ENCODE results near the gene TUT1.
"Not testable (repeated sequence)": the region's sequence is repeated elsewhere in the genome, so short reads cannot be mapped to it uniquely, and the experiment has no call there.

TUT1 gene

DNA sequence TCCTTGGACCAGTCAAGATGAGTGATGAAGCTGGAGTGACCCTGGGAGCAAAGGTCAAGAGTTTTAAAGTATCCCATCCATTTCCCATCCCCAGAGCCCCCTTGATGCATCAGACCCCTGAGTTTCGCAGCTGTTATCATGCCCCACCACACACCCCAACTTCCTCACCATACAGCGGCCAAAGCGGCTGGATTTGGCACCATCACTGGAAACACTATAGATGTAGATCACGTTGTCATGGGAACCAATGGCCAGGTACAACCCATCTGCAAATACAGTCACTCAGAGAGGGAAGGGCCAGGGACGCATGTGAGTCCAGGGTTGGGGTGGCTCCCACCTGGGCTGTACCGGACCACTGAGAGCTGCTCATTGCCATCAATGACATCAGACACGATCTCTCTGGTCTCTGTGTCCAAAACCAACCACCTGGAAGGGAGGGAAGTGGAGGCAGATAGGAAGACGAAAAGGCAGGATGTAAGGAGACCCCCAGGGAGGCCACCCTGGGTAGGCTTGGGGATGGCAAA is 12.5 kb upstream of the TUT1 start:
- DNase-seq: no peak

DNA sequence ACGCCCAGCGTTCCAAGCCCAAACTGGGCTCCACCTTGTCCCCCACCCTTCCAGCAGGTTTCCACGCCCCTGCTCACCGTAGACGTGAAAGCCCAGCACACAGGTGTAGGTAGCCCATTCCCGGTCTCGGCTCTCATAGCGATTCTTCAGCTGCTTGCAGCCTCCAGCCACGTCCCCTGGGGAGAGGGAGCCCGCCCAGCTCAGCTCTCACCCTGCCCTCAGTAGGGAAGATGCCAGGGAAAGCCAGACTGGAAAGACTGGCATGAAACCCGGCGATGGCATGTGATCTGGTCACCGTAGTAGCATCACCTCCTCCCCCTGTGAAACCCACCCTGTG is 11.7 kb upstream of the TUT1 start:
- no peak for DNase-seq

DNA sequence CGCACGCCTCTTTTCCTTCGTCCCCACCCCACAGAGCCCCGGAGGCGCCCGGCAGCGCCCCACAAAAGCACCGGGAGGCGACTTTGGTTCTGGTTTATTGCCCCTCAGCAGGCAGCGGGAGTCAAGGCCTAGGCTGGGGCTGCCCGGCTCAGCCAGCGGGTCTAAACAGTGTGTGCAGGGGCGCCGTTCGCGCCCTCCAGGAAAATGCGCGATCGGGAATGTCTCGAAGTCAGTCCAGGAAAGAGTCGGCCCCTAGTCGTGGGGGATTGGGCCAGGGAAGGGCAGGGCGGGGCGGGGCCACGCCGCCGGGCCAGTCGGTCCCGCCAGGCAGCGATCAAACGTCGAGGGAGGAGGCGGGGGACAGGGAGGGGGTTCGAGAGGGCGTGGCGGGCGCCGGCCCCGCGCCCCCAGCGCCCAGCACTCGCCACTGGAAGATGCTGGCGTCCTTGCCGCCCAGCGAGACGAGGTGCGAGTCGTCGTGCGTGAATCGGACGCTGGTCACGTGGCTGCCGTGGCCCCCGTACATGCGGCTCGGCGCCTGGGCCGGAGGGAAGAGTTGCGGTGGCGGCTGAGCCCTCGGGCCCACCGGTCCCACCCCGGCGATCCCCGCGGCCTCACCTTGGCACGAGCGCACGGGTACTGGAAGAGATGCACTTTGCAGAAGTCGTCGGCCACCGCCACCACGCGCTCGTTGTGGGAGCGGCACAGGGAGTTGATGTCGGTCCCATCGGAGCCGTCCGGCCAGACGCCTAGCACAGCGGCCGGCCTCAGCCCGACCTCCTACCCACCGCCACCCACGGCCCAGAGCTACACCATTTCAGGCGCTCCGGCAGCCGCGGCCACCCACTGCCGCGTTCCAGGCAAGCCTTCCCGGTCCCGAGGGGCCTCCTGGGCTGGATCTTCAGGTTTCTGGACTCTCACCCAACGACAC is 11.1 kb upstream of the TUT1 start:
- DNase-seq: peak; percentile 60

DNA sequence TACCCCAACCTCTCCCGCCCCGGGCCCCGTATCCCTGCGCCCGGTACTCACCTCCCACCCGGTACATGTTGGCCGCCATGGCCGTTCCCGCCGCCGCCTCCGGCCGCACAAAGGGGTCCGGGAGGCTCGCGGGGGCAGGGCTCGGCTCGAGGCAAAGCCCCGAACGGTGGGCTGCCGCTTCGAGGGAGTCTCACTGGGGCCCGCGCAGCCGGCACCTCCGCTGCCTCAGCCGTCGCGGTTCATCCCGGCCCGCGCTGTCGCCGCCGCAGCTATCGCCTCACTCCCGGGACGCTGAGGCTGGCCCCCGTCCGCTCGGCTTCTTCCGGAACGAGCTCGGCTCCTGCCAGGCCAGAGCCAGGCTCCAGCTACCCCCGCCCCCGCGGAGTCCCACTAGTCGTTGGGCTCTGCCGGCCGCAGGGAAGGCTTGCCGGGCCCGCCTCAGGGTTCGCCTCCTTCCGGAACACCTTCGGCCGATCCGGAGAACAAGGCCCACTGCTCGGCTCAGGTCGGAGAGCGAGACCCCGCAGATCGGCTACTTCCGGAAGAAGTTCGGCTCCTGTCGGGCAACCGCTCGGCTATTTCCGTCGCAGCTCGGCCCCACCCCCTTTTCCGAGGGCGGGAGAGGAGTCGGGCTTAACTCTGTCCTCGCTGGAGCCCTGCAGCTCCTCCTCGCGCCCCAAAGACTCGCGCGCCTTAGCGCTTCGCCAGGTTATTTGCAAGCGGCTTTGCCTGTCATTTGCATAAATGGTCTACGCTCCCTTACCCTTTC is 10.2 kb upstream of the TUT1 start, which contains the start of gene MTA2:
TSS of gene MTA2 (minus strand) at position 494 of the 769 bp plus-strand sequence. CDS start at position 79, 415 bp downstream.
- DNase-seq: peak; percentile 97

DNA sequence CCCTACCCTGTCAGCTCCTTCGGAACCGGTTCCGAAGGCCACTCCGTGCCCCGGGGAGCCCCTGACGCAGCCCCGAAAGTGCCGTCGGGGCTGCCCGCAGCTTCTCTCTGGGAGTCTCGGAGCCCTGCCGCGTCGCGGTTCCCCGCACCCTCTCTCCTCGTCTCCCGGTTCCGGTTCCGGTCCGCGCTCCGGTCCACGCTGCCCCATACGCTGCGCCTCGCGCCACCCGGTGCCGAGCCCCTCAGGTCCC is 9.7 kb upstream of the TUT1 start:
- no peak for DNase-seq

DNA sequence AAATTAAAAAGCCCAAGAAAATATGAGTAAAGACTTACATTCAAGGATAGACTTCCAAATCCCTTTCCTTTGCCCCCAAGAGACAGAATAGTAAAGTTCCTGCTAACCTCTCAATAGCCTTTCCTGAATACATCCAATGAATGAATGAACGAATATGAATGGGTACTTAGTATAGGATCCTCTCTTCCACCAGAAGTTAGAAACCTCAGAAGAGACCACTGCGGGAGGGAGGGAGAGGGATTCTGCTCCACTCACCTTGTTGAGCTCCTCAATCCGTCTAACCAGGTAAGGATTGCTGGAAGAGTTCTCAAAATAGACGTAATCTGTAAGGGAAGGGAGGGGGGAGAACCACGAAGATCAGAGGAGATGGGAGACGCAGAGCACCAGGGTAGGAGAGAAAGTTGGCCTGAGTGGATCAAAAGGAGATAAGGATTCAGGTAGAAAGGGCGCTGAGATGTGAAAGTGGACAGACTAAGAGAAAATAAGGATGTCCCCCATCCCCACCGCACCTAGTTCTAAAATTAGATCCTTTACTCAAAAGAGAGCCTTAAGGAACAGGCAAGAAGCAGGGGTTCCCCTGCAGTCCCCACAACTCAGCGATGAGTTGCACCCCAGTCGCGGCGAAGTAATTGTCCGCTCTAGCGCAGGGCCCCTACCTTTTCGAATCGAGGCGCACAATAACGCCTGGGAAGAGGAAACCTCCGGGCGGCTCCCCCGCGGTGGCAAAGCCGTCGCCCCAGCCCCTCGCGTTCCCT is 9.2 kb upstream of the TUT1 start:
- DNase-seq: no peak

DNA sequence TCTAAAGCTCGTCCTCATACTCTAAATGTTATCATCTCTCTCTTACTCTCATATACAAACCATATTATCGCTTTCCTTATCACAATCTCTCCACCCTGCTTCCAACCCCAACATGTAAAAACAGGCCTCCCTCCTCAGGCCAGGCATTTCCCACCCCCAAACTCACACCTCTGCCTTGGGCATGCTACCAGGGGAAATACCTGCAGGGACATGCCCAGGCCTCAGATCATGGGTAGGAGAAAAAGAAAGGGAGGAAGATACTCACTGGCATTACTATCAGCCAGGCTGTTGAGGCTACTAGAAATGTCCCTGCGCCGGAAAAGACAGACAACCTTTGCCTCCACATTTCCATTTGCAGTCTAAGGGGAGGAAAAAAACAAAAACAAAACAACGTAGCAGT is 8.6 kb upstream of the TUT1 start:
- DNase-seq: no peak

DNA sequence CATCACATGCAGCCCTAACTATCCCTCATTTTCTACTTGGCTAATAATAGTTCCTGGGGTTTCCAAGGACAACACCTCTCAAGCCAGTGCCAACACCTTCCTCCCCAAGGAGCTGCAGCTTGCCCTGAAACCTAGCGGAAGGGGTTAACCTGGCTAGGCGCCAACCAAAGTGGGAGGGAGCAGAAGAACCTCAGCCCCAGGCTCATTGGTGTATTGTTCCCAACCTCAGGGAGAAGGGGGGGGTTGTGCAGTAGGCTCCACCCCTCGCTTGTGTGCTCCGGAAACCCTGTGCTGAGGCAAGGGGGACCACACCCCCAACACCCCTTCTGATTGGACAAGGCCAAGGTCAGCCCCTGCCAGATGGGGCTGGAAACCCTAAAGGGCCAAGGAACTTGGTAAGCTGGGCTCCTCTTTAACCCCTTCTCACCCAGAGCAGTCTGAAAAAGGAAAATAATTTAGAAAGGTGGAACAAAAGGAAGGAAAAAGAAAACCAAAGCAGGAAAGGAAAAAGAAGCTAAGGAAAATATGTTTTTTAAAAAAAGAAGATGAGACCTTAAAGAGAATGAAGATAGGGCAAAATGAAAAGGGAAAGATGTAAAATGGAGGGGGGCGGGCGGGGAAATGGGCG is 7.9 kb upstream of the TUT1 start:
- DNase-seq: peak; percentile 93

DNA sequence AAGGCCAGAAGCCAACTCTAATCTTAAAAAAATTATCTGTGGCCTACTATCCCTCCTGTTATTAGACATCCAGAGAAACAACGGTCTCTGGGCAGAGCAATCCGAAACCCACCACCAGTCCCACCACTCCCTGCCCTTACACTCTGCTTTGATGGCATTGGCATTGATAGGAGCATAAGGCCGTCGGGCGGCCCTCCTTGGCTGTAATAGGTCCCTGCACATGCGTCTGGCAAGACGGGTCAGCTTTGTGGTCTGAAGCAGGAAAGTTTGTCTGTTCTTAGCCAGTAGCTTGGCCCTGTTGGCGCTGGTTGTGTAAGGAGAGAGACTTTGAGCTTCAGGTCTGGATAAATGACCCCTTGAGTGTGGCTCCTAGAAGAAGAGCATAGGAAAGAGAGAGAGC is 3.8 kb upstream of the TUT1 start:
- DNase-seq: no peak

DNA sequence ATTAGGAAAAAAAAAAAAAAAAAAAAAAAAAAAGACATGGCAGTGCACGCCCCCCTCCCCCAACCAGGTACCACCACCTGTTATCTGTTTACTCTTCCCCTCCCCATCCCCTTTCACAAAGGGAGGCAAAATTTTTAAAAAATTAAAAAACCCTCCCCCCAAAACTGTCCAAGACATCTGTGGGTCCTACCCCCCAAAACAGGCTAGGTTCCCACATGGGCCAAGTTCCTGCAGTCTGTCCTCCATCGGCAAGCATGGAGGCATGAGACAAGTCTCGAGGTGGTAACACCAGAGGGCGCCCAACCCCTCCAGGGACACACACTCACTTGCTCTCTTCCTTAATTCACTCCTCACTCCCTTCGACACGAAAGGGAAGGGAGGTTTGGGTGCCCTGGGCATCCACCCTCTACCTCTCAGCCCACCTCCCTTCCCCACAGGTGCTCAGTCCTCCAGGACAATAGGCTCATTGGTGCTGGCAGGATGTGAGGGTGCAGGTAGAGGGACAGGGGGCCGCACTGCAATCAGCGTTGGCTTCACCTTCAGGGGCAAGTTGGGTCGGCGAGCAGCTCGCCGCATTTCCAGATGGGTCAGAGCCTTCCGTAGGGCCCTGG is 2.2 kb upstream of the TUT1 start:
- peak; percentile 39 for DNase-seq

DNA sequence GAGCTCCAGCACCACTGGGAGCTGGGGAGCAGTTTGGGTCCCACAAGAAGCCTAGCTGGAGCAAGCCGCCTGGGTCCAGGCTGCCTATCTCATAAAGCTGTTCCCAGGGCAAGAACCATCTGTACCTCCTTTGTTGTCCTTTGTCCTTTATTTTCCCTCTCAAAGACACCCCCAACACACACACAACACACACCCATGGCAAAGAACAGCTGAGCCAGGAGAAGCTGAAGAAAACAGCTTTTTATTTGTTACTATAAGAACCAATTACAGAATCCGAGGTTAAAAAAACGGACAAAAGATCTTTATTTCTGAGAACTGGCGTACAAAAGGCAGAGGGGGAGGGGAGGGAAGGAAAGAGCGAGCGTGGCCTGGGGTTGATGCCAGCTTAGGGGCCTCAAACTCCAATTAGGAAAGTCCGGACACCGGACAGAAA is 1.7 kb upstream of the TUT1 start:
- DNase-seq: no peak

DNA sequence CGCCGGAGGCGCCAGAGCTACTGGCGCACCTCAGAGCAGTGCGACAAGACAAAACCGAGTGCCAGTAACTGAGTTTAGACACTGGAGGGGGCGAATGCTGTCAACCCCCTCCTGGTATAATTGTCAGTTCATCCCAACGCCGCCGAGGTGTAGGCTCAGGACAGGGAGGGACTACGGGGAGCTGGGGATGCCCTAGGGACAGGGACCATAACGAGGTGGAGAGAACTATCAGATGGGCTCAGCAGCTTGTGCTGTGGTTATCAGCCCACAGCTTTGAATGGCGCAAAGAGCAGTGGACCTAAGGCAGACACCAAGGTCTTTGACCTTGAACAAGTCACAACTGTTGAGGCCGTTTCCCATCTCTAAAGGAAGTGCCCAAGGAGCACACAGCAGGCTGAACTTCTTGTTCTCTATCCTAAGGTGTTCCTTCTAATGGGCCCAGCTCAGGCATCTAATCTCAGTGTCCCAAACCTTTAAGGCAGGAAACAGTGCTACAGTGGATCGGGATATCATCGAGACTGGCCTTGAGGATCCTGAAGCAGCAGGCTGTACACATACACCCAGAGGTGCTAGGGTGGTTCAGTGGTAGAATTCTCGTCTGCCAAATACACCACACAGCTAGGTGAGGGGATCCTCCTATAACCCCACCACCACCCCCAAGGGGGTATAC is 958 bp upstream of the TUT1 start:
- DNase-seq: no peak

DNA sequence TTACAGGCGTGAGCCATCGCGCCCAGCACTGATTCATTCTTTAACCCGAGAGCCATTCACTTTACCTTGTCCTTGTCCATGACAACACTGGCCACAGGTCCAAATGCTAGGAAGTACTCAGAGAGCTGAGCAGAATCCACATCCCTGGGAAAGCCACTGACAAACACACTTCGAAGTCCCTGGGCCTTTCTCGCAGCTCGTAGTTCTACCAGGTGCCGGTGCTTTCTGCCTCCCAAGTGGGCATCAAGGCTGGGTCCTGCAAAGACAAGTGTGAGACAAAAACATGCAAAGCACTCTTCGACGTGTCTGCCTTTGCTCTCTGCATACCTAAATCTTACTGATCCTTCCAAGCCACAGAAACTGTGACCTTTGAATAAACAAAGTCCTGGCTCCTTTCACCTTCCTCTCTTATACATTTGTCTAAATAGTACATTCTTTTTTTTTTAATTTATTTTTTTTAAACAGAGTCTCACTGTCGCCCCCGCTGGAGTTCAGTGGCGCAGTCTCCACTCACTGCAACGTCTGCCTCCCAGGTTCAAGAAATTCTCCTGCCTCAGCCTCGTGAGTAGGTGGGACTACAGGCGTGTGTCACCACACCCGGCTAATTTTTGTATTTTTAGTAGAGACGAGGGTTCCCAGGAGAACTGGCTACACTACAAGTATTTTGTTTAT is 2.2 kb downstream of the TUT1 start:
- DNase-seq: no peak

DNA sequence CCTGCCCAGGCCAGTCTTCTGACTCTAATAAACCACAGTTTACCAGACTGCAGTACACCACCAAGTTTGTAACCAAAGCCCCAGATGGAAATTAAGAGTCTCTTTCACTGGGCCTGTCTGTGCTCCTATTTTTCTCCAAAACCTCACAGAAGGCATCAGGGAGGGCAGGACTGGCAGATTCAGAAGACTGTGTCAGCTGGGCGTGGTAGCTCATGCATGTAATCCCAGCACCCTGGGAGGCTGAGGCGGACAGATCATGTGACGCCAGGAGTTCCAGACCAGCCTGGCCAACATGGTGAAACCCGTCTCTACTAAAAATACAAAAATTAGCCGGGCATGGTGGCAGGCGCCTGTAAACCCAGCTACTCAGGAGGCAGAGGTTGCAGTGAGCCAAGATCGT is 6.0 kb downstream of the TUT1 start:
- not testable (repeated sequence) for DNase-seq

DNA sequence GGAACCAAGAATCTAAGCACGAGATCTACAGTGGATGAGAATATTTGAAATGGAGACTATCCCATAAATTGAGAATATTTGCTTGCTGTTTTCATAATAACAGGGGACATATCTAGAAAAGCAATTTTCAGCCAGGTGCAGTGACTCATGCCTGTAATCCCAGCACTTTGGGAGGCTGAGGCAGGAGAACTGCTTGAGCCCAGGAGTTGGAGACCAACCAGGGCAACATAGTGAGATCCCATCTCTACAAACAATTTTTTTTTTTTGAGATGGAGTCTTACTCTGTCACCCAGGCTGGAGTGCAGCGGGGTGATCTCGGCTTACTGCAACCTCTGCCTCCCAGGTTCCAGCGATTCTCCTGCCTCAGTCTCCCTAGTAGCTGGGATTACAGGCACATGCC is 9.6 kb downstream of the TUT1 start:
- not testable (repeated sequence) for DNase-seq

DNA sequence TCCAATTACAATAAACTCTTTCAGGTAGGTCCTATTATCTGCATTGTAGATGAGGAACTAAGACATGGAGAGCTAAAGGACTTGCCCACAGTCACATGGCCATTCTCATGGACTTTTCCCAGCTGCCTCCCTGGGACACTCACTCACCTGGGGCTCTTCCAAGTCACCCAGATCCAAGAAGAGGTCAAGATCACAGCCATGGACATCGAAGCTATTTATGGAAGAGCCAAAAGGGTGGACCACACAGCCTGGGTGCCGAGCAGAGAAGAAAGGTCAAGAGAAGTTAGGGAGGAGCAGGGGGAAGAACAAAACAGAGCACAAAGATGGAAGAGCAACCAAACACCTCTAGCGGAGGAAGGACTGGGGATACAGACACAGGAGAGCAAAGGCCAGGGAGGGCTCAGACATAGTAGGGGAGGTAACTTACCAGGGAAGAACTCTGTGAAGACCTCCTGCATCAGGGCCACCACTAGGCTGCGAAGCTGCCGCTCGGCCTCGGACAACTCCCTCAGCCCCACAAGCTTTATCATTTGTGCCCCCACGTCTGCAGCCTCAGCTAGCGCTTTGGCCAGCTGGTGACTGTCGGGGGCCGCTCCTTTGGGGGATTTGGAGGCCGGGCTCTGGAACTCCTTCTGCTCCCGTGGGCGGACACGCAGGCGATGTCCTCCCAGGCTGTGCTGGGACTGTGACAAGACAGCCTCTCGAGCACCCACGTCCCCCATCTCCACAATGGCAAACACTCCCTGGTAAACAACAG is 10.2 kb downstream of the TUT1 start:
- no peak for DNase-seq

DNA sequence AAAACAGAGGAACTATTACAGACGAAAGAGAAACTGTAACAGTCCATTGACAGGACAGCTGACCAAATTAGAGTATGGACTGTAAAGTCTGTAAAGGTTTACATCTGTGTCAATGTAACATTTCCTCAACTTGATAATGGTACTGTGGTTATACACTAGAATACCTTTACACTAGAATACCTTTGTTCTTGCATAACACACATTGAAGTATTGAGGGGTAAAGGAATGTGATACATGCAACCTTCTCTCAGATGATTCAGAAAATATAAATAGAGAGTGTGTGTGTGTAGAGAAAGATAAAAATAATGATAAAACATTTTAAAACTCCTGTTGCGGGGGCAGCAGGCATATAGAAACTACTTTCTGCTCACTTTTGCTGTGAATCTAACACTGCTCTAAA is 12.1 kb downstream of the TUT1 start:
- no peak for DNase-seq

DNA sequence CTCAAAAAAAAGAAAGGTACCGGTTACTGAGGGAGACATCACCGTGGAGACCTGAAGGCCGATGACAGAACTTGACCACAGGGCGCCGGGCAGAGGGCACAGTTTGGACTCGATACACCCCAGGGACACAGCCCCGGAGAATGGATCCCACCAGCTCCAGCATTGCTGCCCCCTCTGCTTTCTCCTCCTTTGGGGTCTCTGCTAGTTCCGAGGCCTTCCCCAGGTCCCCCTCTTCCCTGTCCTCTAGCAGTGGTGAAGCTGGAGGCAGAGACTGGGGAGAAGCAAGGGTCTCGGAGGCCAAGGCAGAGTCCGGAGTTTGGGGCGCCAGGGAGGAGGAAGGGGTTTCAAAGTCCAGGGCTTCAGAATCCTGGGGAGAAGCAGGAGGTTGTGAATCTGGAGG is 12.8 kb downstream of the TUT1 start:
- no peak for DNase-seq

DNA sequence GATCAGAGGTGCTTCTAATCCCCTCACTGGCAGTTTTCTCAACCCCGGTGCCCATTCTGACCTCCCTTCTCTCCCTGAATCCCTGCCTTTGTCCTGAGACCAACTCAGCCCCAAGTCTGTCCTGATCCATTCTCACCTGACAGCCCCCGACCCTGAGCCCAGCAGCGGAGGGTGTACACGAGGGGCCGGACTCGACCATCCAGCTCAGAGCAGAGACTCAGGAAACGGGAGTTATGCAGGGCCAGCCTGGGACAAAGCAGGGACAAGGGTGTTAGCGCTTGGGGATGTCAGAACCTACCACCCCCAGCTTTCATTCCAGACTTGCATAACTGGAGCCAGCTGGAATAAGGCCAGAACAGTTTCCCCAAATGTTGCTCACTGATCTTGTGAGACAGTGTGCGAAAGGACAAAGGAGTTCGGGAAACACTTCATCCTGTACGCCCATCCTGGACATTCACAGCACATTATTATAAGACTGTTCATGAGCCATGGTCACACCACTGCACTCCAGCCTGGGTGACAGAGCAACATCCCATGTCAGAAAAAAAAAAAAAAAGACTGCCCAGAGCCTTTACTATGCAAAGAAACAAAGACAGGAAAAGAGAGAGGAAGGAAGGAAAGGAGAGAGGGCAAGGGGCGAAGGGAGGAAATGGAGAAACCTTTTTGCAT is 14.1 kb downstream of the TUT1 start:
- DNase-seq: no peak

DNA sequence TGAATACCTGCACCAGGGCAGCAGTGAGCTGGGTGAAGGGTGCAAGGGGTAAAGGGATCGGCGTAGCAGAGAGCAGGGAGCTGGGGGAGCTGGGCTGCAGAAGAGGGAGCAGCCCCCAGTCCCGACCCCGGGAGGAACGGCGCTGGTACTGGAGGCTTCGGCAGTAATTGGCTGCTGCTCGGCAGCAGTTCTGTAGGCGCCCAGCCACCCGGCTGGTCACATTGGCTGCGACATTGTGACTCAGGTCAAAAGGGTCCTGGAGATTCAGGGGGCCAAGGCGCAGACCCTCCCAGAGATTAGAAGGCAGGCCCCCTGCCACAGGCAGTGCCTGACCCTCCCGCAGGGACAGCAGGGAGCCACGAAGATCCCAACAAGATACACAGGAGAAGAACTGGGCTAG is 15.5 kb downstream of the TUT1 start:
- no peak for DNase-seq
